ENCODE data around the gene TMEM179. TPM values are rescaled to one million over a fixed set of nuclear protein-coding genes. Genes with fewer than 3 reads are reported as not detected.
A peak's percentile ranks its signal among the peaks of the same experiment; 100 is the strongest.

TMEM179 gene
- total RNA-seq, 4 donors from 2014 or later: not detected

GRCh38 chr14:104579507-104579906, 25.1 kb downstream of the TMEM179 start, which contains the start of gene C14orf180:
Gene C14orf180, plus strand, starts transcription at chr14:104579764. Its CDS starts 6,667 bp downstream, at chr14:104586431.
- no peaks in the 10 kb centered on the region for H3K27me3 ChIP-seq
- H3K27ac ChIP-seq: peak within 1 kb of the TSS in 3 of 4 donors; percentile 34 to 90 (median 37)
- H3K9me3 ChIP-seq: no peaks in the 10 kb centered on the region
- ATAC-seq (peak; percentile 40 to 51), DNase-seq (peak; percentile 31 to 46)
- no peak for TF ChIP-seq POLR2A (IDR thresholded peaks at IDR 0.05)
- no peak for TF ChIP-seq CTCF (IDR thresholded peaks at IDR 0.05 in 4 of 5, conservative IDR thresholded peaks at IDR 0.05 in 1 of 5)
- H3K4me1 ChIP-seq: peaks cover 53 to 58% of the 10 kb centered on the region in 2 donors
- in situ Hi-C loops (cut with MboI; ENCODE audit: low sequenced_read_pairs in 4 of 4): no loop called here
- H3K4me3 ChIP-seq: peak within 1 kb of the TSS in 1 of 4 donors; percentile 17
- intact Hi-C loops (cut with DNase I; ENCODE audit: low total_unique reads): no loop called here
- no peaks in the 10 kb centered on the region for H3K36me3 ChIP-seq

GRCh38 chr14:104578321-104578720, 26.3 kb downstream of the TMEM179 start:
- Histone ChIP-seq H3K27me3 (no peaks in the 10 kb centered on the region), H3K4me3 (no peak overlapping the region), H3K36me3 (no peaks in the 10 kb centered on the region), H3K27ac (peak overlapping the region in 1 of 4 donors; percentile 35), H3K4me1 (peaks cover 53 to 58% of the 10 kb centered on the region in 2 donors), H3K9me3 (no peaks in the 10 kb centered on the region)
- in situ Hi-C loops (cut with MboI; ENCODE audit: low sequenced_read_pairs in 4 of 4) (no loop called here), intact Hi-C loops (cut with DNase I; ENCODE audit: low total_unique reads) (no loop called here)
- ATAC-seq (no peak), DNase-seq (no peak)
- TF ChIP-seq CTCF (IDR thresholded peaks at IDR 0.05 in 4 of 5, conservative IDR thresholded peaks at IDR 0.05 in 1 of 5): no peak
- TF ChIP-seq POLR2A (IDR thresholded peaks at IDR 0.05): no peak

GRCh38 chr14:104577847-104578301, 26.7 kb downstream of the TMEM179 start:
- Histone ChIP-seq H3K27me3 (no peaks in the 10 kb centered on the region), H3K36me3 (no peaks in the 10 kb centered on the region), H3K27ac (peak overlapping the region in 1 of 4 donors; percentile 35), H3K9me3 (no peaks in the 10 kb centered on the region), H3K4me3 (no peak overlapping the region), H3K4me1 (peaks cover 51 to 57% of the 10 kb centered on the region in 2 donors)
- intact Hi-C loops (cut with DNase I; ENCODE audit: low total_unique reads): no loop called here
- DNase-seq: no peak
- TF ChIP-seq CTCF (IDR thresholded peaks at IDR 0.05 in 4 of 5, conservative IDR thresholded peaks at IDR 0.05 in 1 of 5) (no peak), POLR2A (IDR thresholded peaks at IDR 0.05) (no peak)
- in situ Hi-C loops (cut with MboI; ENCODE audit: low sequenced_read_pairs in 4 of 4): no loop called here
- no peak for ATAC-seq

GRCh38 chr14:104577426-104577825, 27.1 kb downstream of the TMEM179 start:
- in situ Hi-C loops (cut with MboI; ENCODE audit: low sequenced_read_pairs in 4 of 4) (no loop called here), intact Hi-C loops (cut with DNase I; ENCODE audit: low total_unique reads) (no loop called here)
- H3K4me3 ChIP-seq: no peak overlapping the region
- no peaks in the 10 kb centered on the region for H3K27me3 ChIP-seq
- no peak for TF ChIP-seq CTCF (IDR thresholded peaks at IDR 0.05 in 4 of 5, conservative IDR thresholded peaks at IDR 0.05 in 1 of 5)
- no peak for TF ChIP-seq POLR2A (IDR thresholded peaks at IDR 0.05)
- no peak overlapping the region for H3K27ac ChIP-seq
- no peak for ATAC-seq
- peaks cover 46 to 52% of the 10 kb centered on the region in 2 donors for H3K4me1 ChIP-seq
- no peaks in the 10 kb centered on the region for H3K9me3 ChIP-seq
- H3K36me3 ChIP-seq: no peaks in the 10 kb centered on the region
- no peak for DNase-seq

- no peaks in the 10 kb centered on the region for H3K27me3 ChIP-seq
- H3K9me3 ChIP-seq: no peaks in the 10 kb centered on the region
- TF ChIP-seq POLR2A (IDR thresholded peaks at IDR 0.05) (no peak), CTCF (IDR thresholded peaks at IDR 0.05 in 4 of 5, conservative IDR thresholded peaks at IDR 0.05 in 1 of 5) (no peak)
- no peak for ATAC-seq
- in situ Hi-C loops (cut with MboI; ENCODE audit: low sequenced_read_pairs in 4 of 4) (no loop called here), intact Hi-C loops (cut with DNase I; ENCODE audit: low total_unique reads) (no loop called here)
- no peaks in the 10 kb centered on the region for H3K36me3 ChIP-seq
- peaks cover 42 to 48% of the 10 kb centered on the region in 2 donors for H3K4me1 ChIP-seq
- no peak overlapping the region for H3K4me3 ChIP-seq
- no peak for DNase-seq
- no peak overlapping the region for H3K27ac ChIP-seq
Observed at GRCh38 chr14:104576970-104577332, 27.6 kb downstream of the TMEM179 start.
